ENCODE data around the gene TAF1C.
"Not testable (repeated sequence)": the region's sequence is repeated elsewhere in the genome, so short reads cannot be mapped to it uniquely, and the experiment has no call there.

The TAF1C gene

DNA sequence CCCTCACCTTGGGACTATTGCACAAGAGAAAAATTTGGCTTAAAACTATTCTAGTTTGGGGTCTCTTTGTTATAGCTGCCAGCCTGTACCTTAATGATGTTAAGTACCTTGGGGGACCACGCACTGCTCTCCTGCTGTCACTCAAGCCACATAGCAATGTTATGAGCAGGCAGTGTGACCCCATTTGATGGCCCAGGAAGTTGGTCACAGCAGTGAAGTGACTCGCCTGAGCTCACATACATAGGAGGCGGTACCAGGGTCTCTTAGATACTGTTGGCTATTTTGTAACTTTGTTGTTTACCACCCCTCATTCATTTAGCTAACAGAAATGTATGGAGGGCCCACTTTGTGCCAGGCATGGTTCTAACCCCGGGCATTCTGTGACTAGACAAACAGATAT, 36.6 kb upstream of the TAF1C start:
- Histone ChIP-seq H3K9me3 (no peaks in the 10 kb centered on the region), H3K27me3 (ENCODE audit: low read depth) (no peaks in the 10 kb centered on the region), H3K36me3 (replicated peaks) (no peaks in the 10 kb centered on the region), H3K4me1 (no peaks in the 10 kb centered on the region), H3K4me3 (no peak overlapping the region)
- no peak for DNase-seq (ENCODE audit: low spot score in 2 of 2)
- in situ Hi-C loops (cut with MboI; ENCODE audit: low sequenced_read_pairs) = no loop called here

DNA sequence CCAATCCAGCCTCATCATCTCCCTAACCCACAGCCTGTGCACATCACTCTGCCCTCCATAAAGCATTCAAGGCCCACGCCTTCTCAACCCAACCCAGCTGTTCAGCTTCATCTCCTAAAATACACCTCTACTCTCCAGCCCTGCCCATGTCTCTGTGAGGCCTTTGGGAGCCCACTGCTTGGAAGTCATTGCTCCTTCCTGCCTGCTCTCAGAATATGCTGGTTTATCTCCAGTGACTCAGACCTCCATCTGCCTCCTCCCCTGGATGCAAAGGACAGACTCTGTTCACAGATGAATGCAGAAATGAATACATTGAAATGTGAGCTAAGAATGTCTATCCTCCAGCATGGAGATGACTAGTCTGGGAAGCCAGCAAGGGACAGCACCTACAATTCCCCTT, 34.0 kb upstream of the TAF1C start:
- DNase-seq (ENCODE audit: low spot score in 2 of 2) = no peak
- Histone ChIP-seq H3K4me3 (no peak overlapping the region), H3K4me1 (no peaks in the 10 kb centered on the region), H3K36me3 (replicated peaks) (no peaks in the 10 kb centered on the region), H3K27me3 (ENCODE audit: low read depth) (no peaks in the 10 kb centered on the region), H3K9me3 (no peaks in the 10 kb centered on the region)
- in situ Hi-C loops (cut with MboI; ENCODE audit: low sequenced_read_pairs) = no loop called here

DNA sequence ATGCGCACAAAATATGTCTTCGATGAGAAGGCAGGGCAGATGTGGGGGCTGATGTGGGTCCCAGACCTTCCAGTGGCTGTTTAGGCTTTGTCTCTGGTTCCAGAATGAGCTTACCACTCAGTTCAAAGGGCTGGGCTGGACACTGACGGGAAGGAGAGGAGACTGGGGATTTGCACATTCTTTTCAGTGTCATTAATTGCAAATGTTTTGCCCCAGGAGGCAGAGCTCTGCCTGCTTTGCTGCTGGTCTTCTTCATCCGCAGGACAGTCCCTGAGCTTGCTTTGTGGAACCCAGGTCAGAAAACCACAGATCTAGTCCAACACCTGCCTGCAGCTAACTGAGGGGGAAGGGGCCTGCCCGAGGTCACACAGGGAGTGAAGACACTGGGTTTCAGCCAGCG, 32.1 kb upstream of the TAF1C start:
- no peaks in the 10 kb centered on the region for H3K9me3 ChIP-seq
- no peaks in the 10 kb centered on the region for H3K27me3 ChIP-seq (ENCODE audit: low read depth)
- no peak for DNase-seq (ENCODE audit: low spot score in 2 of 2)
- H3K4me1 ChIP-seq = no peaks in the 10 kb centered on the region
- in situ Hi-C loops (cut with MboI; ENCODE audit: low sequenced_read_pairs) = no loop called here
- no peaks in the 10 kb centered on the region for H3K36me3 ChIP-seq (replicated peaks)
- H3K4me3 ChIP-seq = no peak overlapping the region

DNA sequence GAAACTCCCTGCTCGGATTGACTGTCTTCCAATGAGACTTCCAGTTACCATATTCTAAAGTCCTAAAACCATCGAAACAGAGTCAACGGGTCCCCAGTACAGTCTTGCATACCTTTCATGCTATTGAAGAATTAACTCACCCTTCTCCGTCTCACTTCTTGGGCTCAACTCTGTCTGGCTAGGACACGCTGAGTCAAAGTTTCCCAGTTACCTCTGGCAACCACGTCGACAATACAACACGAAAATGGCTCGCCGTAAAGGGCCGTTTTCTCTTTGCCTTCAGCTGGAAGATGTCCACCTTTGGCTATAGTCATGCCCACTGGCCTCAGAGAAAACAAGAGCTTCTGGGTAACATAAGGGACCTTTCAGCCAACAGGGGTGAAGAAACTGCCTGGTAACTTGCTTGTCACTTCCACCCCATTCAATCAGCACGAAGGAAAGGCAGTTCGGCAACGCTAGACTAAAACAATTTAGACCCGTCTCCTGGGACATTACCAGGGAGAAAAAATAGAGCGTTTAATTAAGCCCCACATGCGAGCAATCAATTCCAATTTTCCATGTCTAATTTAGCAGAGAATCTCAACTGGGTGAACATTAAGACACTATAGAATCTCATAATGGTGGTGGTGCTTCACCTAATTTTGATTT, 31.4 kb upstream of the TAF1C start:
- no peaks in the 10 kb centered on the region for H3K36me3 ChIP-seq (replicated peaks)
- H3K4me3 ChIP-seq = no peak overlapping the region
- no peak for DNase-seq (ENCODE audit: low spot score in 2 of 2)
- H3K27me3 ChIP-seq (ENCODE audit: low read depth) = no peaks in the 10 kb centered on the region
- in situ Hi-C loops (cut with MboI; ENCODE audit: low sequenced_read_pairs) = no loop called here
- H3K9me3 ChIP-seq = no peaks in the 10 kb centered on the region
- H3K4me1 ChIP-seq = no peaks in the 10 kb centered on the region

DNA sequence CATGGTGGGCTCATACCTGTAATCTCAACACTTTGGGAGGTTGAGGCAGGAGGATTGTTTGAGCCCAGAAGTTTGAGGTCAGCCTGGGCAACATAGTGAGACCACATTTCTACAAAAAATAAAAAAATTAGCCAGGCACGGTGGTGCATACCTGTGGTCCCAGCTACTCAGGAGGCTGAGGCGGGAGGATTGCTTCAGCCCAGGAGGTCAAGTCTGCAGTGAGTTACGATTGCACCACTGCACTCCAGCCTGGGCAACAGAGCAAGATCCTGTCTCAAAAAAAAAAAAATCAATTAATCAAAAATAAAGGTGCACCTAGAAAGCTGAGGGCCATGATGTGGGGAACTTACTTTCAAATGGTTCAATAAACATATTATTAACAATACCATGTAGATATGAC, 29.3 kb upstream of the TAF1C start:
- H3K27me3 ChIP-seq (ENCODE audit: low read depth); H3K4me1 ChIP-seq; H3K4me3 ChIP-seq; in situ Hi-C loops (cut with MboI; ENCODE audit: low sequenced_read_pairs); H3K9me3 ChIP-seq; DNase-seq (ENCODE audit: low spot score in 2 of 2); H3K36me3 ChIP-seq (replicated peaks): not testable (repeated sequence)

DNA sequence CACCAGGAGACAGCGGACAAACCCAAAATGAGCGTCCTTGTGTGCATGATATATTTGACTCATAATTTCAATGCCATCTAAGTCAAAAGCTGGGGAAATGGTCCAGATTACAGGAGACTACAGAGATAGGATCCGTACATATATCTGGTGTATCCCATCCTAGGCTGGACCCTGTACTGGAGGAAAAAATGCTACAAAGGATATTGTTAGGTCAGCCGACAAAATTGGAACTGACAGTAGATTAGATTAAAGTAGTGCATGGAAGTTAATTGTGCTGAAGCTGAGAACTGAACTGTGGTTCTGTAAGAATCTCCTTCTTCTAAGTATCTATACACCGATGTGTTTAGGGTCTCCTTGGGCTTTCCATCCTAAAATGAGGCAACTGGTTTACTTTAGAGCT, 28.7 kb upstream of the TAF1C start:
- Histone ChIP-seq H3K36me3 (replicated peaks) (no peaks in the 10 kb centered on the region), H3K27me3 (ENCODE audit: low read depth) (no peaks in the 10 kb centered on the region), H3K4me1 (no peaks in the 10 kb centered on the region), H3K4me3 (no peak overlapping the region), H3K9me3 (no peaks in the 10 kb centered on the region)
- in situ Hi-C loops (cut with MboI; ENCODE audit: low sequenced_read_pairs) = no loop called here
- DNase-seq (ENCODE audit: low spot score in 2 of 2) = no peak

DNA sequence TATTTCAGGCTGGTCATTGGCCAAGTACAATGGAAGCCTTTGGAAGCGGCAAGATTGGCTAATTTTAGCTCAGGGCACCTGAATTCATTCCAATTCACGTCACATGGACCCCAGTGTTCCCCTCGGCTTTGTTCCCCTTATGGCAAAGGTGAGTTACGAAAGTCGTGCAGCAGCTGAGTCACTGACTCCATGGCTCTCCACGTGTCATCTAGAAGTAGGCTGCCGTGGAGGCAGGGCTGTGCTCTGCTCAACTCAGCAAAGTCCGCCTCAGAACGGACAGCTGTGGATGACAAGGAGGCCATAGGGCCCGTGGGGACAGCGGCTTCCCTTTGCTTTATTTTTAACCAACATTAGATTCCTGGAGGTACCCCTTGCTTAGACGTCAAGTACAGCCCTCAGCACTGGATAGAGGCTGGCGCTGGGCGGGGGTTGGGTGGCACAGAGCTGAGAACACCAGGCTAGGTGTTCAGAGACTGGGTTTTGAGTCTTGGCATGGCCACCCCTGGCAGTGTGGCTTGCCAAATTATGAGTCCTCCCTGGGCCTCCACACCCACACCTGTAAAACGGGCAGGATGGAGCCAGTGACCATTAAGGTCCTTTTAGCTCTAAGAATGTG, 27.7 kb upstream of the TAF1C start:
- H3K4me3 ChIP-seq = no peak overlapping the region
- in situ Hi-C loops (cut with MboI; ENCODE audit: low sequenced_read_pairs) = no loop called here
- no peaks in the 10 kb centered on the region for H3K36me3 ChIP-seq (replicated peaks)
- H3K4me1 ChIP-seq = no peaks in the 10 kb centered on the region
- DNase-seq (ENCODE audit: low spot score in 2 of 2) = no peak
- no peaks in the 10 kb centered on the region for H3K27me3 ChIP-seq (ENCODE audit: low read depth)
- H3K9me3 ChIP-seq = no peaks in the 10 kb centered on the region

DNA sequence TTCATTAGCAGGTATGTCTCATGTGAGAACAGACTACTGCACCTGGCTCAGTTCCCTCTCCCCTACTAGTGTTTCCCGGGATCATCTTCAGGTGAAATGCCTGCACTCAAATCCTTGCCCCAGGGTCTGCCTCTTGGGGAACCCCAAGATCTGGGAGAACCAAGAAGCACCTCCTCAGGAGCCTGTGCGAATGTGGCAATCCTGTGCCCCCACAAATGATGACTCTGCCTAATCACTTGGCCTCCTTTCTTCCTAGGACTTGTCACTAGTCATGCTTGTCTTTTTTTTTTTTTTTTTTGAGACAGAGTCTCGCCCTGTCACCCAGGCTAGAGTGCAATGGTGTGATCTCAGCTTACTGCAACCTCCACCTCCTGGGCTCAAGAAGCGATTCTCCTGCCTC, 25.8 kb upstream of the TAF1C start:
- Histone ChIP-seq H3K4me3 (no peak overlapping the region), H3K4me1 (no peaks in the 10 kb centered on the region), H3K9me3 (no peaks in the 10 kb centered on the region), H3K27me3 (ENCODE audit: low read depth) (no peaks in the 10 kb centered on the region), H3K36me3 (replicated peaks) (no peaks in the 10 kb centered on the region)
- no peak for DNase-seq (ENCODE audit: low spot score in 2 of 2)
- in situ Hi-C loops (cut with MboI; ENCODE audit: low sequenced_read_pairs) = no loop called here

DNA sequence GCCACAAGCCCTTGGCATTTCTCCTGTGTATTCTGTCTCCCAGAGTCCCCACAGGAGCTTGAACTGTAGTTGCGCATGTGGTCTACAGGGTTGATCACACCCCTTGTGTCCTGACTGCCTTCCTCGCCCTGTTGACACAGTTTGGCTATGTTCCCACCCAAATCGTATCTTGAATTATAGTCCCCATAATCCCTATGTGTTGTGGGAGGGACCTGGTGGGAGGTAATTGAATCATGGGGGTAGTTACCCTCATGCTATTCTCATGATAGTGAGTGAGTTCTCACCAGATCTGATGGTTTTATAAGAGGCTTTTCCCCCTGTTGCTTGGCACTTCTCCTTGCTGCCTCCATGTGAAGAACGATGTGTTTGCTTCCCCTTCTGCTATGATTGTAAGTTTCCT, 25.3 kb upstream of the TAF1C start:
- DNase-seq (ENCODE audit: low spot score in 2 of 2) = no peak
- no peaks in the 10 kb centered on the region for H3K27me3 ChIP-seq (ENCODE audit: low read depth)
- no peaks in the 10 kb centered on the region for H3K4me1 ChIP-seq
- H3K9me3 ChIP-seq = no peaks in the 10 kb centered on the region
- H3K36me3 ChIP-seq (replicated peaks) = no peaks in the 10 kb centered on the region
- in situ Hi-C loops (cut with MboI; ENCODE audit: low sequenced_read_pairs) = no loop called here
- no peak overlapping the region for H3K4me3 ChIP-seq

DNA sequence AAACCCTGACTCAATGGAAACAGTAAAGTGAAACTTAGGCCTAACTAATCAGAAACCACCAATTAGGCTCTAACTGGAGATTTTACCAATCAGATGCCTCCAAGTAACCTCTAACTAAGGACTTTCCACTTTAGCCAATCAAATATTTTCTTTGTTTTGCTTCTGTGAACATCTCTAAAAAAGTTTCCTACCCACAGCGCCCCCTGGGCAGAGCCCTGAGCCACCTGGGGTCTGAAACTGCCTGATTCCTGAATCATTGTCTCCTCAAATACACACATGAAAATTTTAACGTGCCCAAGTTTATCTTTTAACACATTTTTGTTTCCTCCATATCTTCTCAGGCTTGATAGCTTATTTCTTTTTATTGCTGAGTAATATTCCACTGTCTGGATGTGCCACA, 23.1 kb upstream of the TAF1C start:
- peak in 1 of 2 experiments; percentile 28 for DNase-seq (ENCODE audit: low spot score in 2 of 2)
- H3K4me3 ChIP-seq = no peak overlapping the region
- H3K9me3 ChIP-seq = no peaks in the 10 kb centered on the region
- no peaks in the 10 kb centered on the region for H3K4me1 ChIP-seq
- H3K27me3 ChIP-seq (ENCODE audit: low read depth) = no peaks in the 10 kb centered on the region
- in situ Hi-C loops (cut with MboI; ENCODE audit: low sequenced_read_pairs) = no loop called here
- no peaks in the 10 kb centered on the region for H3K36me3 ChIP-seq (replicated peaks)

DNA sequence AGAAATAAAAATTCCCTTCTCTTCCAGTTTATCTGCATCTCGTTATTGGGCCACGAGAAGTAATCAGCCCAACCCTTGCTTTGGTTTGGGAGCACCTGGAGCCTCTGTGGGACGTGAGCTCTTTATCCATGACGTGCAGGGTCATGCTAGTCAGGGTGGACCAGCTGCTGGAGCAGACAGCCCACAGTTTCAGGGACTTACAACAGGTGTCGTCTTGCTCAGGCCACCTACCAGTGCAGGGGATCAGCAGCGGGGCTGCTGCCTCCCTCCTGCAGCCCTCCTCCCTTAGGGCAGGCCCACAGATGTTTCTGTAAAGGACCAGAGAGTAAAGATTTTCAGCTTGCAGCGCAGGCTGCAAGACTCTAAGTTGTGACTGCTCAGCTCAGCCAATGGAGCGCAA, 21.0 kb upstream of the TAF1C start:
- no peak overlapping the region for H3K4me3 ChIP-seq
- no peaks in the 10 kb centered on the region for H3K27me3 ChIP-seq (ENCODE audit: low read depth)
- DNase-seq (ENCODE audit: low spot score in 2 of 2) = no peak
- in situ Hi-C loops (cut with MboI; ENCODE audit: low sequenced_read_pairs) = no loop called here
- H3K9me3 ChIP-seq = no peaks in the 10 kb centered on the region
- H3K36me3 ChIP-seq (replicated peaks) = no peaks in the 10 kb centered on the region
- H3K4me1 ChIP-seq = no peaks in the 10 kb centered on the region

DNA sequence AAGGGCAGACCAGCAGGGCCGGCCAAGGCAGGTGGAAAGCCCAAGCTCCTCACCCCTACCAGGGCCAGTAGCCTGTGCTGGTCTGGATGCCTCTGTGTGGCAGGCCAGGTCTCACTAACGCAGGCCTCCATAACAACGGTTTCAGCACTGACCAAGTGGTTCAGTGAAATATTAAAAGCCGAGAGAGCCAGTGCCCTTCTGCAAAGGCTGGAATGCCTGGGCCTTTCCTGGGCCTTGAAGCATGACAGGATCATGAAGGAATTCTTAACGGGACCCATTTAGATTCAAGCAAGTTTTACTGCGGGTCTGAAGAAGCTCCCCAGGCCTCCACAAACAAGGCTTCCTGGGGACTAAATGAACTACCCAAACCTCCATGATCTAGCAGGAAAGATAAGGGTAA, 20.4 kb upstream of the TAF1C start:
- no peaks in the 10 kb centered on the region for H3K27me3 ChIP-seq (ENCODE audit: low read depth)
- no peaks in the 10 kb centered on the region for H3K36me3 ChIP-seq (replicated peaks)
- DNase-seq (ENCODE audit: low spot score in 2 of 2) = no peak
- no peaks in the 10 kb centered on the region for H3K9me3 ChIP-seq
- in situ Hi-C loops (cut with MboI; ENCODE audit: low sequenced_read_pairs) = no loop called here
- H3K4me3 ChIP-seq = no peak overlapping the region
- H3K4me1 ChIP-seq = no peaks in the 10 kb centered on the region

DNA sequence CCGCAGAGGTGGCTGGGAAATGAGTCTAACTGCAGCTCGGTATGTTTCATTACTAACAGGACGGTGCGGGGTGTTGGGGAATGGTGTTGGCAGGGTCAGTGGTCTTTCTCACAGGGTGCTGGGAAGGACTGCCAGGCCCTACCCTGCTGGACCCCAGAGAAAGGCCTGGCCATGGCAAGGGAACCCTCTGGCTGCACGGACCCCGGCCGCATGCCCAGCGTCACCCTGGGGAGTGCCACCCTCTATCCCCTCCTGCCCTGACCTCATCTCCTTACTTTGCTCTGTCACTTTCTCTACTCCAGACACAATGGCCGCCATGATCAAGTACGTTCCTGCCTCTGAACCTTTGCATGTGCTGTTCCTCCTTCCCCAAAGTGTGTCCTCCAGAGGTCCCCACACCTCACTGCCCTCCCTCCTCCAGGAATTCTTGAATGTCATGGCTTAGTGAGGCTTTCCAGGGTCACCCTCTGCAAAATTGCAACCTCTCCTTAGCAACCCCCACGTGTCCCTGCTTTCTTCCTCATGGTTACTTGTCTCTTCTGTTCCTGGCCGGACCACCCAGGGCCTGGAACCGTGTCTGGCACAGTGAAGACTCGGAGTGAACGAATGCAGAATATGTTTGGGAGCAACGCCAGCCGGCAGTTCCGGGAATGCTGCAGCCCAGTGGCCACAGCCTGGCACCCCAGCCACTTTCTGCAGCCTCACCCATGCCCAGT, 19.3 kb upstream of the TAF1C start:
- no peak for DNase-seq (ENCODE audit: low spot score in 2 of 2)
- H3K4me1 ChIP-seq = no peaks in the 10 kb centered on the region
- no peaks in the 10 kb centered on the region for H3K36me3 ChIP-seq (replicated peaks)
- H3K9me3 ChIP-seq = no peaks in the 10 kb centered on the region
- H3K27me3 ChIP-seq (ENCODE audit: low read depth) = no peaks in the 10 kb centered on the region
- in situ Hi-C loops (cut with MboI; ENCODE audit: low sequenced_read_pairs) = no loop called here
- H3K4me3 ChIP-seq = no peak overlapping the region

DNA sequence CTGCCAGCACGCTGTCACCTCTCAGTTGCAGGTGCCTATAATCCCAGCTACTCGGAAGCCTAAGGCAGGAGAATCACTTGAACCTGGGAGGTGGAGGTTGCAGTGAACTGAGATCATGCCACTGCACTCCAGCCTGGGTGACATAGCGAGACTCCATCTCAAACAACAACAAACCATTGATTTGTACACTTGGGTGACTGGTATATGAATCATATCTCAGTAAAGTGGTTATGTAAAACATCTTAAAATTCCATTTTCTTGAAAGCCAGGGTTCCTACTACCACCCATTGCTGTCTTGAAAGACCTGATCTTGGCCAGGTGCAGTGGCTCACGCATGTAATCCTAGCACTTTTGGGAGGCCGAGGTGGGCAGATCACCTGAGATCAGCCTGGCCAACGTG, 18.3 kb upstream of the TAF1C start:
- DNase-seq (ENCODE audit: low spot score in 2 of 2); H3K27me3 ChIP-seq (ENCODE audit: low read depth); H3K36me3 ChIP-seq (replicated peaks); in situ Hi-C loops (cut with MboI; ENCODE audit: low sequenced_read_pairs); H3K4me1 ChIP-seq; H3K4me3 ChIP-seq; H3K9me3 ChIP-seq: not testable (repeated sequence)

Data from HAP-1 (cell line).